HepG2 (cell line): ENCODE measurements around the gene TMEM237. TPM values are rescaled to one million over a fixed set of nuclear protein-coding genes. Genes with fewer than 3 reads are reported as not detected.

Source experiments
- ATAC-seq: fragments of 200-7000 bp; cut with Tn5 transposase; 3 replicates; pipeline ENCODE4 v1.9.1; 2020; ENCODE audit warnings: mild to moderate bottlenecking, moderate library complexity
- BruUV-seq: library from RNA; stranded (reverse); fragments of 400-500 nt; replicated peaks from 2 replicates; lab custom pipeline; 2021; lab: Mats Ljungman, UMichigan
- CTCF ChIA-PET: fragments of 300-600 bp; formaldehyde crosslinking; extraction: SDS; loops from one replicate; lab custom pipeline; 2021; ENCODE audit warnings: low total read pairs, inconsistent platforms, low intra/inter-chr PET ratio; lab: Yijun Ruan, JAX
- POLR2A ChIA-PET: fragments of 350-600 bp; sonication (Branson Sonifier 250); formaldehyde crosslinking; loops from one replicate; lab custom pipeline; 2020; ENCODE audit warnings: antibody characterized with exemption, inconsistent platforms; lab: Yijun Ruan, JAX
- DNase-seq: peaks from one replicate; pipeline ENCODE4 v3.0.0-alpha.2; 2015; ENCODE audit warnings: low spot score
- FAIRE-seq: peaks from 3 replicates; lab custom pipeline; 2011; peaks lifted over from hg19 to GRCh38; lab: Jason Lieb, UNC
- H2AFZ ChIP-seq: one replicate; pipeline ENCODE4 v1.6.1; 2011; ENCODE audit warnings: low read length, inconsistent platforms
- H3K27ac ChIP-seq: fragments of 300-600 bp; 3 replicates; pipeline ENCODE4 v1.8.0; 2011; ENCODE audit warnings: mixed run types, mild to moderate bottlenecking, mixed read lengths, low read length, inconsistent platforms; ENCODE audit not compliant: insufficient read depth; ENCODE audit errors: extremely low read length
- H3K27me3 ChIP-seq, 2 experiments: fragments of 200-600 bp in 1 of 2; 2 replicates in 1 of 2; 3 replicates in 1 of 2; pipeline versions ENCODE4 v1.6.0 to v1.8.0; 2011; ENCODE audit warnings: low read length in 2 of 2, mild to moderate bottlenecking in 2 of 2, moderate library complexity in 2 of 2, inconsistent platforms in 1 of 2; ENCODE audit not compliant: insufficient read depth in 2 of 2, control insufficient read depth in 1 of 2
- H3K36me3 ChIP-seq, 2 experiments: fragments of 200-600 bp in 1 of 2; replicated peaks in 1 of 2; 2 replicates in 1 of 2; 3 replicates in 1 of 2; pipeline versions ENCODE4 v1.5.1 to v1.8.0; 2011; ENCODE audit warnings: low read length in 2 of 2, inconsistent platforms in 1 of 2; ENCODE audit not compliant: insufficient read depth in 2 of 2, control insufficient read depth in 1 of 2
- H3K4me1 ChIP-seq: 2 replicates; pipeline ENCODE4 v1.5.1; 2012; ENCODE audit warnings: low read length, inconsistent platforms; ENCODE audit not compliant: insufficient read depth
- H3K4me2 ChIP-seq: 2 replicates; pipeline ENCODE4 v1.6.0; 2011; ENCODE audit warnings: low read depth, low read length, inconsistent platforms
- H3K4me3 ChIP-seq, 3 experiments: fragments of 200-600 bp in 1 of 3; sonication (generic), shearing (Covaris generic) in 1 of 3; replicated peaks in 1 of 3; 2 replicates each; pipeline ENCODE4 v1.5.1; 2011 to 2016; ENCODE audit warnings: low read length in 3 of 3, inconsistent platforms in 2 of 3, low read depth in 2 of 3, mild to moderate bottlenecking in 2 of 3, control low read depth in 1 of 3, mixed read lengths in 1 of 3; ENCODE audit not compliant: insufficient read depth in 1 of 3
- H3K79me2 ChIP-seq: one replicate; pipeline ENCODE4 v1.6.1; 2011; ENCODE audit warnings: low read length, inconsistent platforms; ENCODE audit not compliant: insufficient read depth
- H3K9ac ChIP-seq: 2 replicates; pipeline ENCODE4 v1.6.0; 2011; ENCODE audit warnings: mild to moderate bottlenecking, low read depth, low read length, inconsistent platforms; ENCODE audit not compliant: insufficient read depth
- H3K9me3 ChIP-seq: 2 replicates; pipeline ENCODE4 v1.5.1; 2012; ENCODE audit warnings: mild to moderate bottlenecking, low read length
- H4K20me1 ChIP-seq: 2 replicates; pipeline ENCODE4 v1.6.0; 2011; ENCODE audit warnings: inconsistent platforms, mild to moderate bottlenecking, low read length, moderate library complexity; ENCODE audit not compliant: insufficient read depth
- HNRNPK ChIP-seq: fragments of 200-400 bp; formaldehyde crosslinking; IDR thresholded peaks from 2 replicates; pipeline ENCODE4 v1.6.1; 2018; ENCODE audit warnings: low read length, low read depth, moderate library complexity, mild to moderate bottlenecking; ENCODE audit not compliant: poor library complexity, severe bottlenecking
- SRSF9 ChIP-seq: fragments of 200-400 bp; formaldehyde crosslinking; IDR thresholded peaks from 2 replicates; pipeline ENCODE4 v1.6.1; 2018; ENCODE audit warnings: borderline replicate concordance, mild to moderate bottlenecking, low read depth, low read length; ENCODE audit not compliant: insufficient read depth, poor library complexity, severe bottlenecking
- ZNF33B ChIP-seq: sonication (generic); formaldehyde crosslinking; IDR thresholded peaks from 2 replicates; pipeline ENCODE4 v1.5.1; 2020; ENCODE audit warnings: mild to moderate bottlenecking, missing genetic modification reagents
- ZNF660 ChIP-seq: sonication (generic); formaldehyde crosslinking; IDR thresholded peaks from 2 replicates; pipeline ENCODE4 v1.5.1; 2020; ENCODE audit warnings: mild to moderate bottlenecking, low read depth, missing genetic modification reagents, borderline replicate concordance
- ZNF703 ChIP-seq: sonication (generic); formaldehyde crosslinking; IDR thresholded peaks from 2 replicates; pipeline ENCODE4 v1.5.1; 2020; ENCODE audit warnings: missing genetic modification reagents, mild to moderate bottlenecking, moderate library complexity, borderline replicate concordance
- ZNF777 ChIP-seq: sonication (generic); formaldehyde crosslinking; IDR thresholded peaks from 2 replicates; pipeline ENCODE4 v1.4.0; 2020; ENCODE audit warnings: missing genetic modification reagents
- WGBS: methylation state at CpG from one replicate; pipeline ENCODE4 v1.1.6; 2017; ENCODE audit warnings: low lambda C conversion rate; 5-methylcytosine and 5-hydroxymethylcytosine counted together
- in situ Hi-C: cut with HindIII; loops from 2 replicates; pipeline ENCODE4 v1.10.0; 2017; ENCODE audit warnings: low pct_unique_long_range_greater_than_20kb; ENCODE audit not compliant: extremely low pct_ligation_motif_present
- intact Hi-C: fragments of 100-400 bp; cut with micrococcal nuclease; formaldehyde crosslinking; loops from one replicate; pipeline ENCODE4 v1.10.0; 2022; ENCODE audit not compliant: unreplicated experiment
- polyA plus RNA-seq, 8 experiments: library from polyadenylated mRNA; depleted of rRNA in 3 of 8; stranded (reverse) in 7 of 8; unstranded in 1 of 8; fragments of >200 nt; fragmentation: Illumina TruSeq in 4 of 8; extraction: Trizol in 4 of 8; gene quantifications; 2 replicates each; pipeline versions ENCODE4 v1.2.1 to v1.2.3, GENCODE V29; 2011 to 2016; ENCODE audit warnings: low read depth in 4 of 8, missing spikeins in 1 of 8, mixed read lengths in 1 of 8; ENCODE audit not compliant: insufficient read depth in 1 of 8
- total RNA-seq, 5 experiments: library from RNA; depleted of rRNA; stranded (reverse); fragments of >200 nt; fragmentation: Illumina TruSeq; extraction: Trizol; gene quantifications; 2 replicates each; pipeline ENCODE4 v1.2.3, GENCODE V29; 2016; ENCODE audit warnings: low read depth in 1 of 5
- TF ChIP-seq, protein P1 (sequence below): sonication (generic); formaldehyde crosslinking; IDR thresholded peaks from 2 replicates; pipeline ENCODE4 v1.8.0; 2022; ENCODE audit warnings: mild to moderate bottlenecking, missing genetic modification reagents, moderate library complexity
- TF ChIP-seq, protein P2 (sequence below): sonication (generic); formaldehyde crosslinking; IDR thresholded peaks from 2 replicates; pipeline ENCODE4 v1.4.0; 2020; ENCODE audit warnings: mild to moderate bottlenecking, missing genetic modification reagents
- TF ChIP-seq, protein P3 (sequence below): IDR thresholded peaks from 2 replicates; pipeline ENCODE4 v1.6.1; 2016; ENCODE audit warnings: low read depth, borderline replicate concordance

TMEM237 gene
- total and polyA plus RNA-seq, 2 of the 13 experiments (the other 11 are each of a cell fraction or from before 2014, with no cell fraction given) = 21.8 to 36.1 TPM

DNA sequence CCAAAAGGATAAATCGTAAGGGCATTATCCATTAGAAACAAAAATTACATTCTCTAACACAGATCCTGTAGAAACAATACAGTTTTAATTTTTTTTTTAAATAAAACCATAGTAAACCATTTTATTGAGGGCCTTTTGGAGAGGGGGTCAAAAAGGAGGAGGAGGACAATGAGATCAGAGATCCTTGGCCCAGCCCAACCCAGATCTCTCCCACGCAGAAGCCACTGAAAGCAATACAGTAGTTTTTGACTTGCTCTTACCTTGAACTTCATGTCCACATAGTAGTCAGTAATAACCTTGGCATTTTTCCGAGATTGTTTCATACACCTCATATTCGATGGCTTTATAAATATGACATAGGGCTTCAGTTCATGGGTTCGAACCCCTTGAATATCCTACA lies 4.1 kb upstream of the TMEM237 start (continued):
- TF ChIP-seq ZNF703 (CRISPR knock-in tag) (no peak), ZNF777 (no peak), ZNF660 (no peak), ZNF33B (no peak)
- TF ChIP-seq, protein P1, sequence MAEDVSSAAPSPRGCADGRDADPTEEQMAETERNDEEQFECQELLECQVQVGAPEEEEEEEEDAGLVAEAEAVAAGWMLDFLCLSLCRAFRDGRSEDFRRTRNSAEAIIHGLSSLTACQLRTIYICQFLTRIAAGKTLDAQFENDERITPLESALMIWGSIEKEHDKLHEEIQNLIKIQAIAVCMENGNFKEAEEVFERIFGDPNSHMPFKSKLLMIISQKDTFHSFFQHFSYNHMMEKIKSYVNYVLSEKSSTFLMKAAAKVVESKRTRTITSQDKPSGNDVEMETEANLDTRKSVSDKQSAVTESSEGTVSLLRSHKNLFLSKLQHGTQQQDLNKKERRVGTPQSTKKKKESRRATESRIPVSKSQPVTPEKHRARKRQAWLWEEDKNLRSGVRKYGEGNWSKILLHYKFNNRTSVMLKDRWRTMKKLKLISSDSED = no peak

DNA sequence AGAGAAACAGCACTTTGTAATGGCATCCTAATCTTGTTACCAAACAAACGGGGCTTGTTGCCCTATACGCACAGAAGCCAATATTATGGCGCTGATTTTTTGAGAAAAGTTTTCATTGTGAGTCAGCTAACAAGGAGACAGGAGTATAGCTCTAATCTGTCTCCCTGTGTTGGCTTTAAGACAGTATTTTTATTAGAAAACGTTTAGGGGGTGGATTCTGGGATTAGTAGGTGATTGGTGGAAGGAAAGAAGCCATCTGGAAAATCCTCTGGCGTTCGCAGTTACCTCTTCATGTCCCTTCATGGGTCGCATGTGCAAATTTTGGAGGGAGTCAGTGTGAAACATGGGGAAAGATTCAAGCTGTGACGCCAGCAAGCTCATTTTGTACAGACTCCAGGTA lies 698 bp upstream of the TMEM237 start:
- no peak for DNase-seq
- no peak overlapping the region for H3K27ac ChIP-seq
- H3K4me2 ChIP-seq = peak overlapping the region; percentile 89
- ATAC-seq = no peak
- peaks cover 0 to 1% of the 10 kb centered on the region in 2 experiments; a peak in 1 of 5 replicates for H3K27me3 ChIP-seq
- intact Hi-C loops (loop anchor here (5.0 kb wide), 2 partner anchors 192 to 1593 kb away; partner anchors contain the start of genes CYP20A1, STRADB and TRAK2), in situ Hi-C loops (no loop called here)
- peak overlapping the region in 2 of 3 experiments; percentile 85 to 98; a peak in 3 of 6 replicates for H3K4me3 ChIP-seq
- BruUV-seq = no TSS peak
- H3K36me3 ChIP-seq = no peaks in the 10 kb centered on the region
- CTCF ChIA-PET = no interaction called here
- TF ChIP-seq, protein P2, sequence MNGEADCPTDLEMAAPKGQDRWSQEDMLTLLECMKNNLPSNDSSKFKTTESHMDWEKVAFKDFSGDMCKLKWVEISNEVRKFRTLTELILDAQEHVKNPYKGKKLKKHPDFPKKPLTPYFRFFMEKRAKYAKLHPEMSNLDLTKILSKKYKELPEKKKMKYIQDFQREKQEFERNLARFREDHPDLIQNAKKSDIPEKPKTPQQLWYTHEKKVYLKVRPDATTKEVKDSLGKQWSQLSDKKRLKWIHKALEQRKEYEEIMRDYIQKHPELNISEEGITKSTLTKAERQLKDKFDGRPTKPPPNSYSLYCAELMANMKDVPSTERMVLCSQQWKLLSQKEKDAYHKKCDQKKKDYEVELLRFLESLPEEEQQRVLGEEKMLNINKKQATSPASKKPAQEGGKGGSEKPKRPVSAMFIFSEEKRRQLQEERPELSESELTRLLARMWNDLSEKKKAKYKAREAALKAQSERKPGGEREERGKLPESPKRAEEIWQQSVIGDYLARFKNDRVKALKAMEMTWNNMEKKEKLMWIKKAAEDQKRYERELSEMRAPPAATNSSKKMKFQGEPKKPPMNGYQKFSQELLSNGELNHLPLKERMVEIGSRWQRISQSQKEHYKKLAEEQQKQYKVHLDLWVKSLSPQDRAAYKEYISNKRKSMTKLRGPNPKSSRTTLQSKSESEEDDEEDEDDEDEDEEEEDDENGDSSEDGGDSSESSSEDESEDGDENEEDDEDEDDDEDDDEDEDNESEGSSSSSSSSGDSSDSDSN = no peak
- TF ChIP-seq HNRNPK (no peak), SRSF9 (no peak)
- TF ChIP-seq, protein P3, sequence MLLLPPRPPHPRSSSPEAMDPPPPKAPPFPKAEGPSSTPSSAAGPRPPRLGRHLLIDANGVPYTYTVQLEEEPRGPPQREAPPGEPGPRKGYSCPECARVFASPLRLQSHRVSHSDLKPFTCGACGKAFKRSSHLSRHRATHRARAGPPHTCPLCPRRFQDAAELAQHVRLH (CRISPR knock-in tag) = no peak
- no peak overlapping the region for H3K9ac ChIP-seq
- POLR2A ChIA-PET = interaction anchor here (0.5 kb wide), 1 partner anchor 193 kb away, joined by 3 read pairs; the partner anchor contains the start of genes STRADB and TRAK2
- H3K4me1 ChIP-seq = peaks cover 20% of the 10 kb centered on the region
- no peaks in the 10 kb centered on the region for H4K20me1 ChIP-seq
- WGBS = 72% methylated on average over 8 of the region's 8 CpGs
- peak overlapping the region; percentile 13 for H2AFZ ChIP-seq
- peaks cover 5% of the 10 kb centered on the region for H3K79me2 ChIP-seq
- FAIRE-seq = no peak
- no peaks in the 10 kb centered on the region for H3K9me3 ChIP-seq
